ENCODE measurements around the gene GARRE1.
"Not testable (repeated sequence)": the region's sequence is repeated elsewhere in the genome, so short reads cannot be mapped to it uniquely, and the experiment has no call there.

GARRE1 gene

GRCh38 chr19:34259367-34260095 lies 5.2 kb downstream of the GARRE1 start:
- DNase-seq (ENCODE audit: low spot score) = no peak

- DNase-seq (ENCODE audit: low spot score) = no peak
Observed at GRCh38 chr19:34260771-34261173, 6.4 kb downstream of the GARRE1 start.

GRCh38 chr19:34261334-34262109 lies 7.2 kb downstream of the GARRE1 start:
- no peak for DNase-seq (ENCODE audit: low spot score)

- no peak for DNase-seq (ENCODE audit: low spot score)
Observed at GRCh38 chr19:34263745-34264237, 9.4 kb downstream of the GARRE1 start.

- DNase-seq (ENCODE audit: low spot score) = no peak
Observed at GRCh38 chr19:34265221-34265650, 10.9 kb downstream of the GARRE1 start.

- no peak for DNase-seq (ENCODE audit: low spot score)
Observed at GRCh38 chr19:34269081-34269480, 14.7 kb downstream of the GARRE1 start.

- peak; percentile 22 for DNase-seq (ENCODE audit: low spot score)
Observed at GRCh38 chr19:34269489-34269888, 15.1 kb downstream of the GARRE1 start.

GRCh38 chr19:34269968-34270621 lies 15.7 kb downstream of the GARRE1 start:
- DNase-seq (ENCODE audit: low spot score) = peak; percentile 81

GRCh38 chr19:34273121-34273520 lies 18.8 kb downstream of the GARRE1 start:
- DNase-seq (ENCODE audit: low spot score) = no peak

GRCh38 chr19:34274284-34274826 lies 20.0 kb downstream of the GARRE1 start:
- no peak for DNase-seq (ENCODE audit: low spot score)

- DNase-seq (ENCODE audit: low spot score) = no peak
Observed at GRCh38 chr19:34274827-34275625, 20.7 kb downstream of the GARRE1 start.

GRCh38 chr19:34275705-34276104 lies 21.4 kb downstream of the GARRE1 start:
- DNase-seq (ENCODE audit: low spot score) = no peak

- DNase-seq (ENCODE audit: low spot score) = peak; percentile 28
Observed at GRCh38 chr19:34276614-34277013, 22.3 kb downstream of the GARRE1 start.

- no peak for DNase-seq (ENCODE audit: low spot score)
Observed at GRCh38 chr19:34277244-34277643, 22.9 kb downstream of the GARRE1 start.

- DNase-seq (ENCODE audit: low spot score) = no peak
Observed at GRCh38 chr19:34278783-34279182, 24.4 kb downstream of the GARRE1 start.

- DNase-seq (ENCODE audit: low spot score) = not testable (repeated sequence)
Observed at GRCh38 chr19:34281444-34281843, 27.1 kb downstream of the GARRE1 start.

- no peak for DNase-seq (ENCODE audit: low spot score)
Observed at GRCh38 chr19:34282611-34283519, 28.5 kb downstream of the GARRE1 start.

- DNase-seq (ENCODE audit: low spot score) = no peak
Observed at GRCh38 chr19:34284505-34284904, 30.2 kb downstream of the GARRE1 start.

- no peak for DNase-seq (ENCODE audit: low spot score)
Observed at GRCh38 chr19:34287662-34288140, 33.3 kb downstream of the GARRE1 start.

GRCh38 chr19:34288381-34288780 lies 34.0 kb downstream of the GARRE1 start:
- no peak for DNase-seq (ENCODE audit: low spot score)

Data from NAMALWA (cell line).